AG04449 (cell line): ENCODE results near the gene FXYD3.

Experiments used
- CTCF ChIA-PET: fragments of 350-600 bp; formaldehyde crosslinking; extraction: SDS; loops from one replicate; lab custom pipeline; 2021; ENCODE audit warnings: antibody characterized with exemption; lab: Yijun Ruan, JAX
- POLR2A ChIA-PET: fragments of 400-600, 350-600 bp; formaldehyde crosslinking; extraction: SDS; loops from one replicate; lab custom pipeline; 2020; ENCODE audit warnings: antibody characterized with exemption, inconsistent platforms; lab: Yijun Ruan, JAX
- DNase-seq: peaks from one replicate; pipeline ENCODE4 v3.0.0-alpha.2; 2010; ENCODE audit warnings: low read depth, low spot score
- H3K4me3 ChIP-seq: 2 replicates; pipeline ENCODE4 v1.5.1; 2011; ENCODE audit warnings: low read depth, mild to moderate bottlenecking, control low read depth, low read length
- TF ChIP-seq, protein P1 (sequence below): IDR thresholded peaks from one replicate; pipeline ENCODE4 v1.5.1; 2011; ENCODE audit warnings: mild to moderate bottlenecking, moderate library complexity, low read length, control low read depth, inconsistent platforms; ENCODE audit not compliant: insufficient read depth; ENCODE audit errors: missing control alignments

FXYD3 gene

DNA sequence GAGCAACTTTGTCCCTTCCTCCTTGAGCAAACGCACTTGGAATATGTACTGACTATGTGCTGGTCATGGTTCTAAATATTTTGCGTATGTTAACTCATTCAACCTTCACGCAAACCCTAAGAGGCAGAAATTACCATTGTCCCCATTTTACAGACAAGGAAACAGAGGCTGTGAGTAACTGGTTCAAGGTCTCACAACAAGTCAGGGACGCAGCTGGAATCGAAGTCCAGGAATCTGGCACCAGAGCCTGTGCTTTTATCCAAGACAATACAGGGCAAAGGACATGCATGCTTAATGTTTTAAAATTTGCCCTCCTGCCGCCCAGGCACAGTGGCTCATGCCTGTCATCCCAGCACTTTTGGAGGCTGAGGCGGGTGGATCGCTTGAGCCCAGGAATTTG lies 44.0 kb downstream of the FXYD3 start:
- H3K4me3 ChIP-seq = no peak overlapping the region
- no peak for DNase-seq
- TF ChIP-seq, protein P1, sequence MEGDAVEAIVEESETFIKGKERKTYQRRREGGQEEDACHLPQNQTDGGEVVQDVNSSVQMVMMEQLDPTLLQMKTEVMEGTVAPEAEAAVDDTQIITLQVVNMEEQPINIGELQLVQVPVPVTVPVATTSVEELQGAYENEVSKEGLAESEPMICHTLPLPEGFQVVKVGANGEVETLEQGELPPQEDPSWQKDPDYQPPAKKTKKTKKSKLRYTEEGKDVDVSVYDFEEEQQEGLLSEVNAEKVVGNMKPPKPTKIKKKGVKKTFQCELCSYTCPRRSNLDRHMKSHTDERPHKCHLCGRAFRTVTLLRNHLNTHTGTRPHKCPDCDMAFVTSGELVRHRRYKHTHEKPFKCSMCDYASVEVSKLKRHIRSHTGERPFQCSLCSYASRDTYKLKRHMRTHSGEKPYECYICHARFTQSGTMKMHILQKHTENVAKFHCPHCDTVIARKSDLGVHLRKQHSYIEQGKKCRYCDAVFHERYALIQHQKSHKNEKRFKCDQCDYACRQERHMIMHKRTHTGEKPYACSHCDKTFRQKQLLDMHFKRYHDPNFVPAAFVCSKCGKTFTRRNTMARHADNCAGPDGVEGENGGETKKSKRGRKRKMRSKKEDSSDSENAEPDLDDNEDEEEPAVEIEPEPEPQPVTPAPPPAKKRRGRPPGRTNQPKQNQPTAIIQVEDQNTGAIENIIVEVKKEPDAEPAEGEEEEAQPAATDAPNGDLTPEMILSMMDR = no peak
- CTCF ChIA-PET = interaction anchor here (0.8 to 1.6 kb wide), 3 partner anchors 9 to 18 kb away, joined by 3 to 4 read pairs (median 4); no protein-coding TSS in a partner anchor
- POLR2A ChIA-PET = interaction anchor here (1.3 kb wide), 1 partner anchor 9 kb away, joined by 5 read pairs; no protein-coding TSS in a partner anchor

DNA sequence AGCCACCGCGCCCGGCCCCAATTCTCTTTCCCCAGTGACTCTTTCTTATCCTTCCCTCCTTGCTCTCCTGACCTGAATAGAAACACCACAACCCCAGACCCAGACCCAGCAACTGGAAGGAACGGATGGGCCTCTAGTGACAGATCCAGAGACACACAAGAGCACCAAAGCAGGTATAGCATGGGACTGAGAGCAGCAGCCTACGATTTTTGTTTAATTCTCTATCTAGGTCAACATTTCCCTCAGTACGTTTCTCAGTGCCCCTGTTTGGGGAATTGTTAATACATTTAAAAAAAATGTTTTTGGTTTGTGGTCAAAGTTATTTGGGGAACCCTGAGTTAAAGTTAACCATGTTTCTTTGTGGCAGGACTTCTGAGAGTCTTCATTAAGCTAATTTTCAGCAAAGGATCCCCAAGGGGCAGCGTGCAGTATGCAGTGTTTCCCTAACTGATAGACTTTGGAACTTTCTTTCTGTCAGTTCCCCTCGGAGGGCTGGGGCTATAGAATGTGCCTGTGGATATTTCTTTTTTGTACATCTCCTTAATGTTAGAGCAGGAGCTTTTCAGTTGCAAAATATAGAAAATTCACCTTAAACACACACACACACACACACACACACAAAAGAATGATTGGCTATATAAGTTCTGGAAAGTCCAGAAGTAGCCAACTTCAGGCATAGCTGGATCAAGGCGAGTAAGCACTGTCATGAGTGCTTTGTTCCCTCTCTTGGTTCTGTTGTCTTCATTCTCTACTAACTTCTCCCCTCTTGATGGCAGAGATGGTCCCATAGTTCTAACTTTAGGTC lies 45.2 kb downstream of the FXYD3 start:
- DNase-seq = no peak
- CTCF ChIA-PET = interaction anchor here (1.1 to 1.3 kb wide), 3 partner anchors 9 to 19 kb away, joined by 3 to 4 read pairs (median 4); partner anchors contain the start of gene FXYD7
- POLR2A ChIA-PET = interaction anchor here (1.3 kb wide), 1 partner anchor 8 kb away, joined by 5 read pairs; no protein-coding TSS in a partner anchor
- TF ChIP-seq, protein P1 = no peak
- H3K4me3 ChIP-seq = no peak overlapping the region

DNA sequence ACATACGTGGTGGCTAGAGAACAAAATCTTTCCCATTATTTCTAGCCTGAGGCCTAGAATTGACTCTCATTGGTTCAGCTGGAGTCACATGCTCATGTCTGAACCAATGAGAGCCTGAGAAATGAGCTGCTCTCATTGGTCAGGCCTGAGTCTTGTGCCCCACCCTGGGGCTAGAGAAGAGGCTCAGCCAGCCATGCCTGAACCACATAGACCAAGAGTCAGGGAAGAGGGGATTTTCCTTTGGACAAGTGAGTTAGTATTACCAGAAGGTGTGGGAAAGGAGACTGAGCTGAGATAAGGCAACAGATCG lies 45.8 kb downstream of the FXYD3 start:
- ChIA-PET POLR2A (no interaction called here), CTCF (interaction anchor here (1.1 to 3.4 kb wide), 3 partner anchors 8 to 19 kb away, joined by 3 to 13 read pairs (median 4); partner anchors contain the start of genes FXYD5 and FXYD7)
- no peak overlapping the region for H3K4me3 ChIP-seq
- TF ChIP-seq, protein P1 = no peak
- DNase-seq = no peak

DNA sequence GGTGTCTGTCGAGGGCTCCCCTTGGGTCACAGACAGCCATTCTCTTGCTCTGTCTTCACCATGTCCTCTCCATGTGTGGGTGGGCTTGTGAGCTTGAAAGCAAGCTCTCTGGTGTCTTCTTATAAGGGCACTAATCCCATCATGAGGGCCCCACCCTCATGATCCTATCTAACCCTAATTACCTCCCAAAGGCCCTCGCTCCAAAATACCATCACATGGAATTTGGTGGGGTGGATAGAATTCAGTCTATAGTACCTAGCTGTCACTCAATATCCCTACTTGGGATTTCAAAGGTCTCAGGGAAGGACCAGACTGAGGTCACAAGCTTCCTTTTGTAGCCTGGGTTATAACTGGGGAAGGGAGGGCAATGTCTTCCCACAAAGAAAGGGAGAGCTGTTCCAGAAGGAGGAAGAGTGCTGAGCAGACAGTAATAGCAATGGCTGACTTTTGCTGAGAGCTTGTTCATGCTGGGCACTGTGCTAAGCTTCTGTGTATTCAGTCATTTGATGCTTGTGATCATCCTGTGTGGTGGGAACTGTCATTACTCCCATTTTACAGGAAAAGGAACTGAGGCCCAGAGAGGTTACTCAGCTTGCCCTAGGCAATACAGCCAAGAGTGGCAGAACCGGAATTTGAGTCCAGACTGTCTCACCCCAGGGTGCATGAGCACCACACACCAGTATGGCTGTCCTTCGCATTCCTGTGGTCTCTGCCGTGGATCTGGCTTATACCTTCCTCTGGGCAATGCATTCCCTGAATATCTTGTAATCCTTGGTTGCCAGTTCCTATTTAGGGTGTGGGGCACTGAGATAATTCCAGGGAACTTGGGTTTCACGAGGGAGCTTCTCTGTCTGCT lies 47.1 kb downstream of the FXYD3 start:
- POLR2A ChIA-PET = interaction anchor here (0.6 kb wide), 1 partner anchor 203 kb away, joined by 3 read pairs; no protein-coding TSS in a partner anchor
- CTCF ChIA-PET = interaction anchor here (1.1 to 3.4 kb wide), 4 partner anchors 9 to 27 kb away, joined by 3 to 13 read pairs (median 6); partner anchors contain the start of genes FXYD5 and LGI4
- H3K4me3 ChIP-seq = no peak overlapping the region
- TF ChIP-seq, protein P1 = no peak
- DNase-seq = peak; percentile 1

DNA sequence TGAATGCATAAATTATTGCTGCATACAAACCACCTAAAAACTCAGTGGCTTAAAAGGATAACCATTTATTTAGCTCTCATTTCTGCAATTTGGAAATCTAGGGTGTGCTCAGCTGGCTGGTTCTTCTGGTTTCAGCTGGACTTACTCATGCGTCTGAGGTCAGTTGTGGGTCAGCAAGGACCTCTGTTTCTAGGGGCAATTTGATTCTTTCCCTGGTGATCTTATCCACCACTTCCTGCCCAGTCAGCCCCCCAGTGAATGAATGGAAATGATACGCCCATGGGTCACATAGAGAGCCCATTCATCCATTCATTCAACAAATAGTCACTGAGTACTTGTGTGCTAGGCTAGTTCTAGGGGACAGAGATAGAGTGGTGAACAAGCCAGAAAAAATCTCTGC lies 48.8 kb downstream of the FXYD3 start:
- CTCF ChIA-PET = interaction anchor here (1.5 to 3.4 kb wide), 2 partner anchors 11 to 29 kb away, joined by 4 to 13 read pairs; partner anchors contain the start of gene FXYD5
- no peak for DNase-seq
- TF ChIP-seq, protein P1 = no peak
- POLR2A ChIA-PET = no interaction called here
- H3K4me3 ChIP-seq = no peak overlapping the region
